ENCODE results near the gene CEACAM21.
"Not testable (repeated sequence)": the region's sequence is repeated elsewhere in the genome, so short reads cannot be mapped to it uniquely, and the experiment has no call there.

The CEACAM21 gene

DNA sequence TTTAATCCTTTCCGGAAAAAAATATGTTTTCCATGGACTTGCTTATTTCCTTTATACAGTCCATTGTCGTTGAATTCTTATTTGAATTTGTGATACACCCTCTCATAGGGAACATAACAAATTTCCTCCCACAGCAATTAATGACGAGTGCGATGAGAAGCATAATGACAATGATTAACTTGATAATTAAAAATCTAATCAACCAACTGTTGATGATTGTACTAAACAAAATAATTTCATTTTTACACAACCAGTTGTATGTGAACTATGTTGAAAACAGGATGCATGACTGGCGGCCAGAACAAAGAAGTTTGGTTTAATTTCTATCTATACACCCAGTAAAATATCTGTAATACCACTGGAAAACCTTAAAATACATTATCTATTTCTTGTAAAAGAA is 26.1 kb upstream of the CEACAM21 start:
- DNase-seq (ENCODE audit: low read depth): no peak

DNA sequence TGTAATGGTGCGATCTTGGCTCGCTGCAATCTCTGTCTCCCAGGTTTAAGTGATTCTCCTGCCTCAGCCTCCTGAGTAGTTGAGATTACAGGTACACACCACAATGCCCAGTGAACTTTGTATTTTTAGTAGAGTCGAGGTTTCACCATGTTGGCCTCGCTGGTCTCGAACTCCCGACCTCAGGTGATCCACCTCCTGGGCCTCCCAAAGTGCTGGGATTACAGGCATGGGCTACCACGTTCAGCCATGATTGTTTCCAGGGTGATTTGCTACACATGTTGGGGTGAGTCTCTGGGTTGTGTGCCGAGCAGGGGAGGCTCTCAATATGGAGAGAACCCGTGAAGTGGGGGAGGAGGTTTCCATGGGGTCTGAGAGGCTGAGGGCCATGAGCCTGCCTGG is 24.8 kb upstream of the CEACAM21 start:
- DNase-seq (ENCODE audit: low read depth): no peak

DNA sequence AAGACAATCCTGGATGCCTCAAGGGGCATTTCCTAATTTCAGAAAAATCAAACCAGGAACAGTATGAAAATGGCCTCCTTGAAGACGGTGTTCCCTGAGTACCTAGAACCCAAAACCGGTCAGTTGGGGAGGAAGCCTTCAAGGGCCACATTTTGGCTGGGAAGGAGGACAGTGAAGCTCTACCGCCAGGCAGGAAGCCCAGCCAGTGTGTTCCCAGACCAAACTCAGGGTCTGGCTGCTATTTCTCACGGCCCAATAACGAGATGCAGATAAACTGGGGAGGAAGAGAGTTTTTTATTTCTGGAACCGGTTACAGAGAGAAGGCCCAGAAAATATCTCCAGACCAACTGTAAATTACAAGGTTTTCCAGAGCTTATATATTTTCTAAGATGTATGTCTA is 24.3 kb upstream of the CEACAM21 start:
- DNase-seq (ENCODE audit: low read depth): no peak

DNA sequence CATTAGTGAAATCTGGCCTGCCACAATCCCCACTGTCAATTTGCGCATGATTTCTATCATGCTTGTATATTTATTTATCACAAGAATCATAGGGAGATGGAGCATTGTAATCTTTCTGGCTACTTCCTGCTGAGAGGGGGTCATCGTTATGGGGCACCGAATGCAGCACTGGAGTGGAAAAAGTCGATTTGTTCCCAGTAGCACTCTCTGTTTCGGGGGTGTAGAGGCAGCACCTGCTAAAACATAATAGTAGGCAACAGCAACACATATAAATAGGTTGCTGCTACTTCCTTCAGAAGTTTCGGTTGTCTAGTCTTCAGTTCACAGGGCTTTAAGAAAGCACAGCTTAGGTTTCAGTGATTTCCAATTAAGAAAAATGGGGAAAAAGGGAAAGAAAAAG is 23.4 kb upstream of the CEACAM21 start:
- DNase-seq (ENCODE audit: low read depth): no peak

GRCh38 chr19:41553804-41554203 is 22.2 kb upstream of the CEACAM21 start:
- DNase-seq (ENCODE audit: low read depth): no peak

DNA sequence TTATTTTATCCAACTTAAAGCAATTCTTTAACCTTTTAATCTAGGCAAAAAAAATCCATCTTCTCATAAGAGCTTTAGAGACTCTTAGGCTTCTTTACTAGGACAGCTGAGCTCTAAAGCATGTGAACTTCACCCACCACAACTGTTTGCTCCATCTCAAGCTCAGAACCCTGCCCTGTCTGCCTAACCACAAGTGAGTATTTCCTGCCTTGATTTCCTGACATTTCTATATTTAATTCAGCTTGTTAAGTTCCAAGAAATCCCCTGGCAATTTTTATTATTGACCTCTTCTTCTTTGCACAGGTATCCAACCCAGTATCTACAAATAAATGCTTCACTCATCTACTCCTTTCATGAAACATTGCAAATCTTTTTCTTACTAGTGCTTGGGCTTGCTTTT is 21.1 kb upstream of the CEACAM21 start:
- no peak for DNase-seq (ENCODE audit: low read depth)

- DNase-seq (ENCODE audit: low read depth): no peak
Measured at GRCh38 chr19:41555748-41556147, 20.2 kb upstream of the CEACAM21 start.

- no peak for DNase-seq (ENCODE audit: low read depth)
Measured at GRCh38 chr19:41563854-41564514, 12.0 kb upstream of the CEACAM21 start.

DNA sequence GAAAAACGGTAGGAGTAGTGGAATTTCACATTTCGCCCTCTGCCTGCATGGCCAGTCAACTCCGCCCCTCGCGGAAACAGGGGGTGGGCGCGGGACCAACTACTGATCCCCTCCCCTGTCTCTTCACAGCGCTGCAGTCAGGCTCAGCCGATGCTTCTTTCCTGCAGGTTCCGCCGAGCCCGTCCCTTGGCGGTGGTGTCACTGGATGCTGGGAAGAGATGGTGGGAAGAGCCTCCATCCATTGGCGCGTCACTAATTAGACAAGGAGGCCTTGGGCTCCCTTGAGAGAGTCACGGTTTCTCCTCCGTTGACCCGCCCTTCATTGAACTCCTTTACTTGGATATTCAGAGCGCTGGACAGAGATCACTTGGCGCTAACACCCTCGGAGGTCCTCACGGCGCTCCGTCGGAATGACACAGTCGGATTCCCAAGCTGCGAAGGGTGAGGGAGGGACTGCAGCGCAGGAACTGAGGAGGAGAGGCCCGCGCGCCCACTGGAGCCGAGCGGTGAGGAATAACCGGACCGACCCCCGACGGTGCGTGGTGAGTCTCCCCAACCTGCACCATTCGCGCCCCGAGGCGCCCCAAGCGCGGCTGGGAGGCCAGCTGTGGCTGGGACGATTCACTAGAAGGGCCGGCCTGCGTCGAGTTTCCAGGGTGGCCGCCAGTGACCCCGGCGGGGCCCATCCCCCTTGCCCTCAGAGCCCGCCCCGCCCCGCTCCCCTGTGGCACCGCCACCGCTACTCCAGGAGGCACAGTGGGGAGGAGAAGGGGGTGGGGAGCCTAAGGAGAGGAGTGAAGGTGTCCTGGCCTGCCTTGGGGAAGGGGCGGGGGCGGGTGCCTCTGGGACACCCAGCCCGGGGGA is 11.2 kb upstream of the CEACAM21 start:
- no peak for DNase-seq (ENCODE audit: low read depth)

GRCh38 chr19:41565379-41565720 is 10.6 kb upstream of the CEACAM21 start:
- no peak for DNase-seq (ENCODE audit: low read depth)

DNA sequence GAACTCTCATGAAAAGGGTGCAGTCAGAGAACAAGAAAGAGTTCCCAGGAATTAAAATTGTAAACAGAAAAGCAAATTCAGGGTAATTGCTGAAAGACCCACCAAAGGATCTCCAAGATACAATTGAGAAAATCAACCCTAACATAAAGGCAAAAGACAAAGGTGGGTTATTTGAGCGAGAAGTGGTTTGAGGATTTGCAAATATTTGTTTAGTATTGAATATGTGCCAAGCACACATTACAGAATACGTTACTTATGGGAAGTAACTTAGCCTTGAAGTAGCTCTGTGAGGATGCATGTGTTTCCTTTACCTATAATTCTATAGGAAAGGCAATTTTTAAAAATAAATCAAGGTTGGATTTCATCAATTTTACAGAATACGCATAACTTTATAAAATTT is 10.0 kb upstream of the CEACAM21 start:
- no peak for DNase-seq (ENCODE audit: low read depth)

GRCh38 chr19:41569481-41570150 is 6.3 kb upstream of the CEACAM21 start:
- no peak for DNase-seq (ENCODE audit: low read depth)

GRCh38 chr19:41570179-41570578 is 5.8 kb upstream of the CEACAM21 start:
- no peak for DNase-seq (ENCODE audit: low read depth)

GRCh38 chr19:41570639-41571112 is 5.3 kb upstream of the CEACAM21 start:
- DNase-seq (ENCODE audit: low read depth): peak; percentile 60

DNA sequence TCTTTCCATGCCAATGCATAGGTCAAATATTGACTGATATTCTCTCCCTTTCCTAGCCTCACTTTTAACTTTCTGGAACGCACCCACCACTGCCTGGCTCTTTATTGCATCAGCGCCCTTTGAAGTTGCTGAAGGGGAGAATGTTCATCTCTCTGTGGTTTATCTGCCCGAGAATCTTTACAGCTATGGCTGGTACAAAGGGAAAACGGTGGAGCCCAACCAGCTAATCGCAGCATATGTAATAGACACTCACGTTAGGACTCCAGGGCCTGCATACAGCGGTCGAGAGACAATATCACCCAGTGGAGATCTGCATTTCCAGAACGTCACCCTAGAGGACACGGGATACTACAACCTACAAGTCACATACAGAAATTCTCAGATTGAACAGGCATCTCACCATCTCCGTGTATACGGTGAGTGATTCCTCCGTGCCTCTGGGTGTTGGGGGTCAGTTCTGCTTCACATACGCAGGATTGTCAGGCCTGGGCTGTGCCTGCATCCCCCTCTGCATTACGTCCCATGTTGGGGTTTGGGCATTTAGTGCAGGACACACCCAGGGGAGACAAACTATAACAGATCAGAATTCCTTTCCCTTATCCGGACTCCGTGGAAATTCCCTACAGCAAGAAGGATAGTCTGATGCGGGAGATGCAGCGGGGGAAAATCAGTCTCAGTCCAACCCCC is 1.3 kb downstream of the CEACAM21 start:
- no peak for DNase-seq (ENCODE audit: low read depth)

- DNase-seq (ENCODE audit: low read depth): no peak
Measured at GRCh38 chr19:41577833-41578232, 1.9 kb downstream of the CEACAM21 start.

GRCh38 chr19:41578886-41579285 is 2.9 kb downstream of the CEACAM21 start:
- no peak for DNase-seq (ENCODE audit: low read depth)

- DNase-seq (ENCODE audit: low read depth): not testable (repeated sequence)
Measured at GRCh38 chr19:41581068-41581467, 5.1 kb downstream of the CEACAM21 start.

DNA sequence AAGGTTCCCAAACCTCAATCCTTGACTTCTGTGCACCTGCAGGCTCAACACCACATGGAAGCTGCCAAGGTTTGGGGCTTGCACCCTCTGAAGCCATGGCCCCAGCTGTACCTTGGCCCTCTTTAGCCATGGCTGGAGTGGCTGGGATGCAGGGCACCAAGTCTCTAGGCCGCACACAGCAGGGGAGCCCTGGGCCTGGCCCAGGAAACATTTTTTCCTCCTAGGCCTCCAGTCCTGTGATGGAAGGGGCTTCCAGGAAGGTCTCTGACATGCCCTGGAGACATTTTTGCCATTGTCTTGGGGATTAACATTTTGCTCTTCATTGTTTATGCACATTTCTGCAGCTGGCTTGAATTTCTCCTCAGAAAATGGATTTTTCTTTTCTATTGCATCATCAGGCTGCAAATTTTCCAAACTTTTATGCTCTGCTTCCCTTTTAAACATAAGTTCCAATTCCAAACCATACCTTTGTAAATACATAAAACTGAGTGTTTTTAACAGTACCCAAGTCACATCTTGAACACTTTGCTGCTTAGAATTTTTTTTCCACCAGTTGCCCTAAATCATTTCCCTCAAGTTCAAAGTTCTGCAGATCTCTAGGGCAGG is 6.7 kb downstream of the CEACAM21 start:
- not testable (repeated sequence) for DNase-seq (ENCODE audit: low read depth)

- no peak for DNase-seq (ENCODE audit: low read depth)
Measured at GRCh38 chr19:41584260-41584810, 8.4 kb downstream of the CEACAM21 start.

DNA sequence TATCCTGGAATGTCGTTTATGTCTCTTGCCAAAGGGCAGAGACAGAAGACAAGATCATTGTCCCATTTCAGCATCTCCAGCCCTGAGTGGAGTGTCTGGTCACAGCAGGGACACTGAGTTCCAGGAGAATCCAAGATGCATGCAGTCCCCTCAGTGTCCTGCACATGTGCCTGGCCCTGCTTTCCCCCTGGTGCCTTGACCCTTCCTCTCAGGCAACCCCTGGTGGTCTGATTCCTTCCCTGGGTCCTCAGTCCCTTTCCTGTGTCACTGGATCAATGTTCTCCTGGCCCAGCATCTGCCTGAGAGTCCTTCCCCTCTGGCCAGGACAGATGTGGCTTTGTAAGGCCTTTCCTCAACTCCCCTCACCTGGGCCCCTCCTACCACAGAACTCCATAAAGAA is 9.0 kb downstream of the CEACAM21 start:
- DNase-seq (ENCODE audit: low read depth): no peak

GRCh38 chr19:41586064-41586463 is 10.1 kb downstream of the CEACAM21 start:
- no peak for DNase-seq (ENCODE audit: low read depth)

All from CMK (cell line).